Epidermal melanocyte (primary cell): ENCODE results near the gene HEXB.

Experiments
- DNase-seq: peaks from one replicate; pipeline ENCODE4 v3.0.0; 2011; ENCODE audit warnings: low spot score; ENCODE audit not compliant: insufficient read length

HEXB gene

DNA sequence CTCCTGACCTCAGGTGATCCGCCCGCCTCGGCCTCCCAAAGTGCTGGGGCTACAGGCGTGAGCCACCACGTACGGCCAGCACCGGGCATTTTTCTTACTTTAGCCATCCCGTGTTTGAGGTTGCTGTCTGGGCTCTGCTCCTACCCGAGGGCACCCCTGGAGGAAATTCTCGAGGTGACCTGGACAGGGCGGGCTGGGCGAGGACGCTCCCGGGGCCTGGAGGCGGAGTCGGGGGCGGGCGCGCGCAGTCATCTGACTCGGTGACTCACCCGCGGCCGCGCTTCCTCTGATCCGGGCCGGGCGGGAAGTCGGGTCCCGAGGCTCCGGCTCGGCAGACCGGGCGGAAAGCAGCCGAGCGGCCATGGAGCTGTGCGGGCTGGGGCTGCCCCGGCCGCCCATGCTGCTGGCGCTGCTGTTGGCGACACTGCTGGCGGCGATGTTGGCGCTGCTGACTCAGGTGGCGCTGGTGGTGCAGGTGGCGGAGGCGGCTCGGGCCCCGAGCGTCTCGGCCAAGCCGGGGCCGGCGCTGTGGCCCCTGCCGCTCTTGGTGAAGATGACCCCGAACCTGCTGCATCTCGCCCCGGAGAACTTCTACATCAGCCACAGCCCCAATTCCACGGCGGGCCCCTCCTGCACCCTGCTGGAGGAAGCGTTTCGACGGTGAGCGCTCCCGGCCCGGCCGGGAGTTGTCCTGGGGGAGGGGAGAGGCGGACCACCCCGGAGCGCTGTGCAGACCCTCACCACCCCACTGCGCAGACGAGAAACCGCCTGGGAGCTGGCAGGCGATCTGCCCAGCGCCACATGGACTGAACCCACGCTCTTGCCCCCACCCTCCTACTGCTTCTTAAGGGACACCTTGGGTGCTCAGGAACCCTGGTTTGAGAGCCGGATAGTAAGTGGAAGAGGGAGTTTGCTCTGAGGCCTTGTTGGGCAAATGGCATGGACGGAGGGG is at the start of gene HEXB:
TSS of gene HEXB (plus strand) at position 334 of the 952 bp plus-strand sequence. CDS start at position 362, 28 bp downstream.
- peak; percentile 70 for DNase-seq

DNA sequence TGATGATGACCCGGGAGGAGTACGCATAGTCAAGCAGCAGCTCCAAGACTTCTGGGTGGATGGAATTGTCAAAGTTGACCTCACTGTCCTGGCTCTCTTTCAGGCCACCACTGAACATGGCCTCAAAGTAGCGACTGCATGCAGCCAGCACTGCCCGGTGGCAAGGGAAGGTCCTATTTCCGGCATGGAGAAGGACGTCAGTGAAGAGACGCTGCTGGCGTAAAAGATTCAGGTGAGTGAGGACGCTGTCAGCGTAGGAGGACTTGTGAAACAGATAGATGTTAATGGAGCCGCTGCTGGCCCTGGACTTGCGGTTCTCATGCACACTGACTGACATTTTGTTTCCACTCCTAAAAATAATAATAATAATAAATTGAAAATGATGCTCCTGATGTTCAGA is 48.9 kb upstream of the HEXB start:
- DNase-seq = no peak

DNA sequence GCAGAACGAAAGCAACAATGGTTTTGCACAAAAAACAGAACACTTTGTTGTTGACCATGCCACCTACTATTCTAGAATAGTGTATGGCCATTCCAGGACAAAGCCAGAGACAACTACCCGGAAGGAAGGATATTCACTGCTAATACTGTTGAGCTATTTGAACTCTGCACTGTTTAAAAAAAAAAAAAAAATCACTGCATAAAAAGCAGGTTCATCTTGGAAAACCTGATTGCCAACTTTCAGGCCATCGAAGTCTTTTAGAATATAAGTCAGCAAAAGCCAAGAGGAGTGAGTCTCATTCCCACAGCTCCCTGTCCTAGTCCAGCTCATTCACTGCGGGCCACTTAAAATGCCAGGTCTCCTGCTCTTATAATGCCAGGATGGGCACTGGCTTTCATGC is 48.5 kb upstream of the HEXB start:
- DNase-seq = no peak

DNA sequence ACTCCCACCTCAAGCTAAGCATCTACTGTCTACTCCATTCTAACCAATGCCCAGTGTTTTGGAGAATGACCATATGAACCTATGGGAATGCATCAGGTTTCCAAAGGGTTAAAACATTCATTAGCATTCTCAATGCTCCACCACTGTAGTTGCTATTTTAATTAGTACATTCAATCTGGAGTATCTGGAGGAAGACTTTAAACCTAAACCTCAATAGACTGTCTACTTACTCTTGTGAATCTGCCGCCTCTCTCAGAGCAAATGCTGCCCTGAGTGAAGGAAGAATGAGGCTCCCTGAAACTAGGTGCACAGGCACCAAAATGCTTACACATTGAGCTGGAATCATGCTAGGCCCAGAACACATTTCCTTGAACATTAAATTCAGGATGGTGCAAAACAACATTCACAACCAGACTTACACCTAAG is 46.5 kb upstream of the HEXB start:
- no peak for DNase-seq

DNA sequence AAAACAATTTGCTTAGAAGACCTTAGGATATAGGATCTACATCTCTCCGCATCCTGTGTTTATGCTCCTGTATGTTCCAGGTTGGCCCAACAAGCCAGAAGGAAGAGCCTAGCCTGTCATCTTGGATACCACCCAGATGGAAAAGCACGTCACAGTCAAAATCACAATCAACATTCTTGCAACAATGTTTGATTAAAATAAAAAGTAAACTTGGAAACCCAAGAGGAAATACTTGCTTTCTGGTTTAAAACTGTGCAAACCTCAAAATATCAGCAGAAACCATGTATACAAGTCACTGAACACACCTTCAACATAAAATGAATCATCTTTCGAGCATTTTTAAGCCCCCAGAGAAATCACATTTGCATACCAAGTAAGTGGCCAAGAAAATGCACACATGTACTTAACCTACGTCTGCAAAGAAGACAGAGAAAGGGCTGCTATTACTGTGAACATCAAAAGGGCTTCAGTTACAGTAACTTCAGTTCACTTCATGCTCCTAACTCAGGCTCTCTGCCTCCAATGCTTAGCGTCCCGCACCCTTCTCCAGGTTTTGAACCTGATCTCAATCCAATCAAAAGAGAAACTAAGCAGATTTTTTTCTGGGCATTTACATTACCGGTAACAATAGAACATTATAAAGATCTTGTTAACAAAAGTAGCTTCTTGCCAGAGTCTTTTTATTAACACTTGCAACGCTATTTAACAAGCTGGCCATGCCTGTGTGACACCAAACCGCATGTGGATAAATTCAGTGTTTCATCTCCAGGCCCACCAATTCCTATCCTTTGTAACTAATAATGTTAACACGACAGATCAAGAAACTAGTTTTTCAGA is 45.8 kb upstream of the HEXB start:
- no peak for DNase-seq

DNA sequence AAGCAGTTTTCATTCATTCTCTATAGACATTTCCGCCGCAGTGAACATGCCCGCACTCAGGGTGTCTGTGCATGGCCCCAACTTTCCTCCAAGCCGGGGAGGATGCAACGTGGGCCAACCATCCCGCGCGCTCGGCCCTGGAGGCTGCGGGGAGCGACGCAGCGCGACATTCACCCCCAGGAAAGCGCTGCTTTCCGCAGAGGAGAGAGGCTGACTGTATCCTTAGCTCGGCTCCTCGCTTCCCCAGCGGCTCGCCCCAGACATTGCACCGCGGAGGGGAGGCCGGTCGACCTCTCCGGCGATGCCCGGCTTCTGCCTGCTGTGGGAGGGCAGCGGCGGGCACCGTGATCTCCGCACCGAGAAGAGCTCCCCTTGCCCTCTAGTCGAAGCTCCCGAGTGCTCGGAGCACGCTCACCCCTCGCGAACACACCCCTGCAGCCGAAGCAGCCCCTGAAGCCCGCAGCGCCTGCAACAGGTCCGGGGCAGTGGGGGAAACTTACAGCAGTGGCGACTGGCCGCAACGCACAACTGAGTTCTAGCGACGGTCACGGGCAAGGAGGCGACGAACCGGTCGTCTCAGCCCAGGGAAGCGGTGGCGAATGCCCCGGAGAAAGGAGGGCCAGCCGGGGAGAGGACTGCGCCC is 45.1 kb upstream of the HEXB start:
- DNase-seq = no peak

DNA sequence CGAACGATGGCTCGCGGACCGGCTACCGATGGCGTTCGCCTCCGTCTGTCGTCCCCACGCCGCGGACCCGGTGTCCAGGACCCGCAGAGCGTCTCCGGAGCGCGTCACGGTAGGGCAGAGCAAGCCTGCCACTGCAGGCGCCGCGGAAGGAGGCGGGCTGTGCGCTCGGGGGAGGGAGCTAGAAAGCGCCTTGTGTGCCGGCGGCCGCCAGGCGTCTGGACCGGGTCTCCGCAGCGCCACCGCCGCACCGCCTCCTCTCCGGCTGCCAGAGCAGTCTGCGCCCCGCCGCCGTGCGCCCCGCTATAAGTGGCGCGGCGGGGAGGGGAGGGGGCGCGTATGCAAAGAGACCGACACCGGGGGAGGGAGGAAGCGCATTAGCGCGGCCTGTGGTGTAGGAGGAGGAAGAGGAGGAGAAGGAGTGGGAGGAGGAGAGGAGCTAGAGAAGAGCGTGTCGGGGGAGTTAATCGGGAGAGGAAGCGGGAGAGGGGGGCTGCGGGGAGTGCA is 44.5 kb upstream of the HEXB start, which contains the start of gene ENC1:
TSS of gene ENC1 (minus strand) at position 279 of the 504 bp plus-strand sequence. CDS start 4,243 bp downstream, outside the sequence.
- DNase-seq = no peak

DNA sequence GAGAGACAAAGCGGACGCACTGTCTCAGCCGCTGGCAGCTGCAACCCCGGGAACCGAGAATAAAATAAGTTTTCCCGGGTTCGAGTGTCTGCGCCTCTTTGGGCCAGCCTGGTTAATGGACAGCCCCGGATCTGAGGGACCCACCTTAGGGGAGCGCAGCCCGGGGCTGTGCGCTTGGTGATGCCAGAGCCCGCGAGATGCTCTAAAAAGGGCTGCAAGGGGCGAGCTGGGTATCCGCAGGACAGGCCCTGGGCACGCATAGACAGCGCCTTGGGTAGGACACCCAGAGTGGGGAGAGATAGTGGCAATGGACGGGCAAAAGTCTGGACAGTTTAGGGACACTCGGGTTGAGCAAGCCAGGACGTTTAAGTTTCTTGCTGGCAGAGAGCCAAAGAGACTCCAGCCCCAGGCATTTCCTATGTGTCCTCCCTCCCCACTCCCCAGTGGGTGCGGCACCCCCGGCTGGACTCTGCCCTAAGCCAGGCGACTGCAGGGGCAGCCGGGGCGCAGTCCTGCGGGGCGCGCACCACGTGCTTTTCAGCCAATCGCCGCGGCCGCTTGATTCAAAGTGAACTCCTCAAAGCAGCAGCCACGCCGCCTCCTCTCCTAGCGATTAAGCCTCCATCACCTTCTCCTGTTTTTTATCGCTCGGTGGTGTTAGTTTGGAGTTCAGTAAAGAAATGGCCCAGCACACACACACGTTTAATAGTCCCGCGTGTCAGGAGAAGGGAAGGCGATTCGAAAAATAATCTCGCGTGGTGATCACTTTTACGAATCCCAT is 43.9 kb upstream of the HEXB start:
- no peak for DNase-seq

DNA sequence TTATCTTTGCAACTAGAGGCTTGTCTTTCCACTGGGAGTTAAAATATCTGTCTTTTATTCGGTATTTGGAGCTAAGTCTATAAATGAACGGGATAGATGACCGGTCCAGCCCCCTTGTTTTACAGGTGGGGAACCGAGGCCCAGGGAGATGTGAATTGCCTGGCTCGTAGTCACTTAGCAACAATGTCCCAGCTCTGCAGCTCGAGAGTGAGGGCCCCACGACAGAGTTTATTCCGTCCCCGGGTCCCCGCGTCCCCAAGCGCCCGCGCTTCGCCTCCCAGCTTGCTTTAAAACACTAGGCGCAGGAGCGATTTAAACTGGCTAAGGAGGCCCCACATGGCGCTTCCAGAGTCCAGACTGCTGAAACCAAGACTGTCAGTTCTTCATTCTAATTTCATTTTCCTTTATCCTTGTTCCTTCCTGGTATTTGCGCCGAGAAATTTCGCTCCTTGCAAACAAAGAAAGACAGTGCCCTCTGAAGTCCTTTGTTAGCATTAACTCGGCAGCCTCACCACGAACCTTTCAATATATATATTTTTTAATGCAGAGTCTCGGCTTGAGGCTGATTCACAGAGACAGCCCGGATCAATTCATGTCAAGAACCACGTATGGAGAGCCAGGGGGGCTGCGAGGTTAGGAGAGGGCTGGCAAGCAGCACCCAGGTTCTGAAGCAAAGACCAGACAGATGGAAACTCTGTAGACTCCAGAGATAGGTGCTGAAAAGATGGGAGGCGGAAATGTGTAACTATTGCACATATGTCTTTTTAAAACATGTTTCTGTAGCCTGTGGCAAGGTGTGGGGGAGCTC is 43.1 kb upstream of the HEXB start:
- no peak for DNase-seq

DNA sequence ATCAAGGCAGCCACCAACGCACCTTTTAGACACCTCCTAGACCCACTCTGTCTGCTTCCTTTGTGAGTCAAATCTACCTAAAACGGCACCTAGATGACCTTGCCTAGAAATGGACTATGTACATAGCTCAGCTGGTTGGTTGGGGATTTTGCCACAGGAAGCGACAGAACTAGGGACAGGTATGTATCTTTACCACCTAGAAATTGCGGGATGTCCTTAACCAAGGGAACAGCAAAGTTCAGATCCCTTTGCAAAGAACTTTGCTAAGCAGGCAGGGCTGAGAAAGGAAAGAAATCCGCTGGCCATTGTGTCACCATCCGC is 42.5 kb upstream of the HEXB start:
- DNase-seq = no peak

DNA sequence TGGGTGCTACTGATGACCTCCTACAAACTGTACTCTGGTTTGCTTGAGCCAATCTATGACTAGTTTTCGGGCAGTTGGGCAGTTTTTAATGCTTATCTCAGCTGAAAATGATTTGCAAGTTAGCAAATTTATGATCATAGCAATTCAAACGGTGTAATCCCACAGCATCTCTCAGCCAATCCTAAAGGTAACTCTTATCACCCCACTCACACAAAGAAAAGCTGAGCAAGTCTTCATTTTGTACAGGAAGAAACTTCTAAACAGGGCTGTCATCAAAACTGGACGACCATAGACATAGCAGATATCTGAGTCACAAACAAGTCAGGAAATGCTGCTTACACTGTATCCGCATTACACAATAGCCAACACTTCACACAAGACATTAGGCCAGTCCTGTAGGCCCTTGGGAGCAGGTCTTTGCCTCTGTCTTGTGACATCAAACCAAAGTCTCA is 41.9 kb upstream of the HEXB start:
- no peak for DNase-seq

DNA sequence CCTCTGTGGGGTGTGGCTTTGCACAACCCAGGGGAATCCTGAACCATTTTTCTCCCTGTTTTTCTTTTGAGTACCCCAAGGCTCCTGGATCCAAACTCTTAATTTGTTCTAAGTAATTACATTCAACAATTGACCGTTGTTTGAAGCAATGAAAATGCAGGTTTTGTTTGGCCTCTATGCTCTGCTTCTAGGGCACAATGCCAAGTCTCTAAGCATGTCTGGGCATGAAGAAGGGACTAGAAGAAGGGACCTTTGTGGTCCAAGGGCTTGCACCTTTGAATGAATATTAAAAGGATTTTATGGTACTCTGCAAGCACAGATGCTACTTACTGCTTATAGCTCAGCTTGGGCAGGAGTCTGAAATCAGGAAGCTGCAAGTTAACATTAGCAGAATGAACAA is 37.9 kb upstream of the HEXB start:
- DNase-seq = no peak

DNA sequence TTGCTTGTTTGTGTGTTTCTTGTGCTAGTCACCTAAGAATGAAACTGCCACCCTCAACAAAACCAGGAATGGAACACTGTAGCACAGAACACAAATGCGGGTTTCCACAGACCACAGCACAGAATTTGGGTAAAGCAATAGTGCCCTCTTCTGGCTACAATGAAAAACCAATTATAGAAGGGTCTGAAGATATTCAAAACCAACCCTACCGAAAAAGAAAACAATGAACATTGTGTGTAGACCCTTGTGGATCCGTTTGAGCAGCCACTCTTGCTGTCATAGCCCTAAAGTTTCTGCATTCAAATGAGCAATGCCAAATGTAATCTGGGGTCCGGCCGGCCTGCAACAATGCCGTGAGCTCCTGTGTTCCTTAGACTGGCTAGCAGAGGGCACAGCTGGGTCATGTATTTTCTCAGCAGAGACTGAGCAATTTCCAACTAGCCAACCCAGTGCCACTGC is 36.2 kb upstream of the HEXB start:
- peak; percentile 58 for DNase-seq

DNA sequence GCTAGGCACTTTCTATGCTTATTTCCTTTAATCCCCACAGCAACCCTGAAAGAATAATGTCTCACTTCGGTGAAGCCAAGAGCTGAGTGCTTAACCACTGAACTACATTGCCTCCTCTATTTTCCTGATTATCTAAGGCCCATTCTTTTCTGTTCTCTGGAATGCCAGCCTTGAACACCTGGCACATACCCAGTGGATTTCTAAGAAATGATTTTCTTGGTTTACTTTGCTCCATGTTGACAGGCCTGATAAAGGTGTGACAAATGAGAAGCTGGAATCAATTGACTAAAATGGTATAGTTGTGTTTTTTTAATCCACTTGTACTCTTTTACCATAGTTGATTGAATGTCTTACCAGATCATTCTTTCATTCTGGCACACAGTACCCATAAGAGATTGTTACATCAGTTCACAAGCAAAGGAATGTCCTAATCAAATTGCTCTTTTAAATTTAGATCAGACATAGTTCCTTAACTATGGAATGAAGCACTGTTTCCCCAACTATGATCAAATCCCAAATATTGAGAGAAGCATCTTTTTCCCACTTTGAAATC is 35.5 kb upstream of the HEXB start:
- no peak for DNase-seq

DNA sequence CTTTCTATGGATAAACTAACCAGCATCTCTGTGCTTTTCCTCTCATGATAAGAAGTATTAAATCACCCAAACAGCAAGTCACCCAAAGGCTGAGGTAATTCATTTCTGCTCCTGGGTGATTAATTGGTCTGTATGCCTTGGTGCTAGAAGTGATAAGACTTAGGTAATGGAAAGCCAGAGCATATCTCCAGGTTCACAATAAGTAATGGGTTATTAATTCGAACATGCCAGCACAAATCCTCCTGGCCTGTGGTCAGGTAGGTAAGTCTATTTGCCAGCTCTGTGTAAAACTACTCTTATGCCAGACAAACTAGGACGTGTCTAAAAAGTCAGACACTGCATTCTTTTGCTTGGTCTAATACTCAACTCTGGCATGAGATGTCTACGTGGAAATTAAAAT is 33.3 kb upstream of the HEXB start:
- DNase-seq = no peak

DNA sequence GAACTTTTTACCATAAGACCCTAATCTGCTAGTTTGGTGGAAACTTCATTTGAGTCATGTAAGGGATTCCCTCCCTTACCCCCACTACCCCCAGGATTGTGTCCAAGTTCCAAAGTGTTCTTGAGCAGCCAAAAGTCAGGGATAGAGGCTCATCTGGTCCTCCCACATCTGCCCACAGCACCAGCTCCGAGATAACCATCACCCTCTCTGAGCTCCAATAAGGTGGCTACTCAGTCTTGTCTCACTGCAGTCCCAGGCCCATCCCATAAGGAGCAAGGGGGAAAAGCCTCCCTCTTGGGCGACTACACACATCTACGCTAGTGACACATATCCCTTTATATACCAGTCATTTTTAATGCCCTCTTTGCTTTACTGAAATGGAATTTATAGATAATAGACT is 32.5 kb upstream of the HEXB start:
- DNase-seq = no peak

DNA sequence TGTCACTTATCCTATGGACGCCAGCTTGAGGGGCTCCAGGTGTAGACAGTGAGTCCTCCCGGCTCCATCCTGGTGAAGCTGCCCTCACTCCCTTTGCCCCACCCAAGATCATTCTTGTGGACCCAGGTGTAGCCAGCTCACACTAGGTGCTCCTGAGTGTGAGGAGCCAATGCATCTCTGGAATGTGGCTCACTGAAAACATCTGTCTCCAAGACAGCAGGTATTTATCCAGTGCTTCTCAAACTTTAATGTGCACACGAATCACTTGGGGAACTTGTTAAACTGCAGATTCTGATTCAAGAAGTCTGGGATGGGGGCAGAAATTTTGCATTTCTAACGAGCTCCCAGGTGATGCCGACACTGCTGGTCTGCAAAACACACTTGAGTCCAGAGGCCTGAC is 31.0 kb upstream of the HEXB start:
- DNase-seq = no peak

DNA sequence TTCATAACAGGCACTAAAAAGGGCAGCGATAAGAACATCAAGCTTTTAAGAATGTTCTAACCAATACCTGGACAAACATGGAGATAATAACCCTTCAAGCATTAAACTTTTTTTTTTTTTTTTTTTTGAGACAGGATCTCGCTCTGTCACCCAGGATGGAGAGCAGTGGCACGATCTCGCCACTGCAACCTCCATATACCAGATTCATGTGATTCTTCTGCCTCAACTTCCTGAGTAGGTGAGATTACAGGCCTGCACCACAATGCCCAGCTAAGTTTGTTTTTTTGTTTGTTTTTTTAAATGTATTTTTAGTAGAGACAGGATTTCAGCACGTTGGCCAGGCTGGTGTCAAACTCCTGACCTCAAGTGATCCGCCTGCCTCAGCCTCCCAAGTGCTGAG is 29.8 kb upstream of the HEXB start:
- no peak for DNase-seq

DNA sequence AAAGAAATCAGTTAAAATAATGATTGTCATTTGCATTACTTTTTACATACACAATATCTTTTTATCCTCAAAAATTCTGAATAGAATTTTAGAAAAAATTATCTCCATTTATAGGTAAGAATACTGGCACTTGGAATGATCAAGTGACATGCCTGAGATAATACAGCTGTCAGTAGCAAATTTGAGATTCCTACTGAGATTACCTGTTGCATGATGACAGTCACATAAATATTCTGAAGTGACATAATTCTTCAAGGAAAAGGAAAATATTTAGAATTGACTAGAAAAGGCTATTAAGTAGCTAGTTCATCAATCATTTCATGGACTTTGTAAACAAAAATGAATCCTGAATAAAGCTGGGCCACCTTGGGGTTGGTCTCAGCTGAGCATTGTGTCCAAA is 29.3 kb upstream of the HEXB start:
- DNase-seq = no peak

DNA sequence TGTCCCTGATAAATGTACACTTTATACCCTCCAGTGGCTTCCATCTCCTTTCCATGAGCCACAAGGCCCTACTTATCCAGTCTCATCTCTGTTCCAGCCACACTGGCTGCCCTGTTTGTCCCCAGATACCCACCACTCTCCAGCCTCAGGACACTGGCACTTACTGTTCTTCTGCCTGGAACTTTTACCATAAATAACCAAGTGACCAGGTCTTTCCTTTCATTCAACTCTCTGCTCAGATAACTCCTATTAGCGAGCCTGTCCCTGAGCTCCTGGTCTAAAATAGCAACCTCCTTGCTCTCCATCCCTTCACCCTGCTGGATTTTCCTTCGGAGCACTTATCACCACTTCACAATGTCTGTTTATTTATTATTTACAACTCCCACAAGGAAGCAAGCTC is 27.9 kb upstream of the HEXB start:
- no peak for DNase-seq
